ENCODE results near the gene HLA-B. TPM values are rescaled to one million over a fixed set of nuclear protein-coding genes. Genes with fewer than 3 reads are reported as not detected.
A peak's percentile ranks its signal among the peaks of the same experiment; 100 is the strongest.

The HLA-B gene
- total and polyA plus RNA-seq, 2 of the 8 experiments (the other 6 are each of a cell fraction or from before 2014, with no cell fraction given): 154 to 233 TPM

- Histone ChIP-seq H3K4me2 (ENCODE audit: insufficient read depth in 1 of 2, low read depth in 2 of 2, low read length in 2 of 2) (peak overlapping the region; percentile 29; a peak in 2 of 4 replicates), H3K79me2 (ENCODE audit: control insufficient read depth in 1 of 2, insufficient read depth in 2 of 2, low read length in 2 of 2) (peaks cover 10 to 63% of the 10 kb centered on the region in 2 experiments), H2BK5ac (ENCODE audit: low read depth, low read length) (no peak overlapping the region), H3K36me3 (ENCODE audit: control insufficient read depth in 2 of 4, insufficient read depth in 4 of 4, low read length in 3 of 4) (peaks cover 0 to 4% (median 2%) of the 10 kb centered on the region in 4 experiments; a peak in 3 of 8 replicates), H2AFZ (ENCODE audit: low read length) (no peak overlapping the region), H3K4me1 (replicated peaks in 1 of 4; ENCODE audit: control insufficient read depth in 3 of 4, insufficient read depth in 4 of 4, low read length in 3 of 4) (peaks cover 2 to 14% (median 4%) of the 10 kb centered on the region in 4 experiments), H4K8ac (ENCODE audit: extremely low read depth, insufficient read depth, low read length) (no peak overlapping the region), H2AK5ac (ENCODE audit: low read depth, low read length) (no peak overlapping the region), H3K18ac (ENCODE audit: extremely low read depth, low read length) (no peak overlapping the region), H4K5ac (ENCODE audit: insufficient read length, low read depth, low read length) (no peak overlapping the region), H3K9ac (replicated peaks in 1 of 4; ENCODE audit: extremely low read depth in 1 of 4, low read depth in 3 of 4, low read length in 3 of 4) (no peak overlapping the region), H3K9me3 (ENCODE audit: insufficient read depth in 2 of 2, low read depth in 1 of 2, low read length in 1 of 2) (no peaks in the 10 kb centered on the region), H3K4ac (replicated peaks; ENCODE audit: insufficient read length, low read depth, low read length) (no peak overlapping the region), H4K20me1 (replicated peaks in 1 of 2; ENCODE audit: control insufficient read depth in 1 of 2, insufficient read depth in 2 of 2, low read length in 2 of 2) (peaks cover 13 to 14% of the 10 kb centered on the region in 2 experiments), H3K14ac (ENCODE audit: insufficient read length) (no peak overlapping the region), H2BK12ac (ENCODE audit: low read depth, low read length) (no peak overlapping the region), H2BK120ac (replicated peaks; ENCODE audit: low read depth, low read length) (no peak overlapping the region), H3K56ac (replicated peaks; ENCODE audit: insufficient read length, low read depth, low read length) (no peak overlapping the region), H3K23me2 (ENCODE audit: low read depth, low read length) (peaks cover 11% of the 10 kb centered on the region; the same call in 1 of the 2 replicates), H3K4me3 (ENCODE audit: extremely low read depth in 1 of 4, insufficient read depth in 2 of 4, low read depth in 3 of 4, low read length in 4 of 4) (peak overlapping the region in 1 of 4 experiments; percentile 27; a peak in 1 of 8 replicates), H3K27me3 (replicated peaks in 1 of 4; ENCODE audit: control insufficient read depth in 3 of 4, extremely low read depth in 1 of 4, insufficient read depth in 3 of 4, low read length in 3 of 4) (peaks cover 0 to 10% (median 3%) of the 10 kb centered on the region in 4 experiments; a peak in 3 of 7 replicates), H2BK15ac (ENCODE audit: low read length) (no peak overlapping the region), H3K23ac (ENCODE audit: insufficient read length) (no peak overlapping the region), H2BK20ac (ENCODE audit: low read length) (no peak overlapping the region), H4K91ac (replicated peaks; ENCODE audit: insufficient read length, low read length) (no peak overlapping the region), H3K27ac (ENCODE audit: low read depth, low read length) (no peak overlapping the region), H3K79me1 (ENCODE audit: low read depth, low read length) (peaks cover 9% of the 10 kb centered on the region)
- FAIRE-seq: no peak
- ChIA-PET POLR2A (ENCODE audit: partially characterized antibody) (interaction anchor here (1.1 kb wide), 1 partner anchor 57 kb away, joined by 3 read pairs; no protein-coding TSS in a partner anchor), CTCF (ENCODE audit: partially characterized antibody) (interaction anchor here (0.7 kb wide), 1 partner anchor 36 kb away, joined by 3 read pairs; no protein-coding TSS in a partner anchor)
- DNase-seq (ENCODE audit: low read depth in 1 of 2, low spot score in 2 of 2): no peak
- TF ChIP-seq TCF12 (IDR thresholded peaks at IDR 0.05; ENCODE audit: low read depth, low read length): no peak
- TF ChIP-seq SP4 (IDR thresholded peaks at IDR 0.05; ENCODE audit: low read length): no peak
- TF ChIP-seq CTBP2 (IDR thresholded peaks at IDR 0.05; ENCODE audit: borderline replicate concordance, insufficient read depth, insufficient read length, low read length): no peak
- TF ChIP-seq RXRA (IDR thresholded peaks at IDR 0.05; ENCODE audit: insufficient read depth, low read depth, low read length): no peak
- 80% methylated on average over 5 of the region's 5 CpGs; no CpG with 5 or more reads in 1 of the 2 experiments for WGBS, 2 experiments (ENCODE audit: extremely low coverage in 1 of 2, insufficient coverage in 1 of 2, insufficient read length in 1 of 2, insufficient replicate concordance in 2 of 2, low coverage in 1 of 2, low lambda C conversion rate in 2 of 2, missing lambda C conversion rate in 1 of 2)
These were observed 49.0 kb upstream of the HLA-B start for GRCh38 chr6:31405996-31406395.
